UCSD-AML1 (cell line): ENCODE data around the gene PPT1.

Experiments used
- DNase-seq: peaks from one replicate; lab custom pipeline; 2025; ENCODE audit not compliant: unreplicated experiment; lab: John Stamatoyannopoulos, UW

Gene PPT1

GRCh38 chr1:40092706-40093639, 4.1 kb downstream of the PPT1 start:
- DNase-seq: no peak

GRCh38 chr1:40092241-40092640, 4.8 kb downstream of the PPT1 start:
- DNase-seq: no peak

- no peak for DNase-seq
Observed at GRCh38 chr1:40090652-40091355, 6.2 kb downstream of the PPT1 start.

- peak; percentile 53 for DNase-seq
Observed at GRCh38 chr1:40084750-40085149, 12.3 kb downstream of the PPT1 start.

- no peak for DNase-seq
Observed at GRCh38 chr1:40081871-40082270, 15.2 kb downstream of the PPT1 start.

- no peak for DNase-seq
Observed at GRCh38 chr1:40079774-40080400, 17.2 kb downstream of the PPT1 start.

GRCh38 chr1:40078512-40079333, 18.3 kb downstream of the PPT1 start:
- no peak for DNase-seq

GRCh38 chr1:40076895-40077312, 20.1 kb downstream of the PPT1 start:
- no peak for DNase-seq

- no peak for DNase-seq
Observed at GRCh38 chr1:40075266-40075665, 21.8 kb downstream of the PPT1 start.

- DNase-seq: no peak
Observed at GRCh38 chr1:40073062-40073461, 24.0 kb downstream of the PPT1 start.

GRCh38 chr1:40072142-40072541, 24.9 kb downstream of the PPT1 start:
- DNase-seq: no peak

- no peak for DNase-seq
Observed at GRCh38 chr1:40067851-40068250, 29.2 kb downstream of the PPT1 start.

- DNase-seq: no peak
Observed at GRCh38 chr1:40067023-40067422, 30.0 kb downstream of the PPT1 start.

GRCh38 chr1:40064797-40065499, 32.1 kb downstream of the PPT1 start:
- DNase-seq: peak; percentile 33

- DNase-seq: no peak
Observed at GRCh38 chr1:40059960-40060750, 36.9 kb downstream of the PPT1 start.

- DNase-seq: peak; percentile 31
Observed at GRCh38 chr1:40059338-40059959, 37.6 kb downstream of the PPT1 start.

GRCh38 chr1:40058453-40059337, 38.4 kb downstream of the PPT1 start:
- no peak for DNase-seq

GRCh38 chr1:40058097-40058452, 39.0 kb downstream of the PPT1 start:
- no peak for DNase-seq
